ENCODE results near the gene IL24. TPM values are rescaled to one million over a fixed set of nuclear protein-coding genes. Genes with fewer than 3 reads are reported as not detected.

The IL24 gene
- total RNA-seq, 1 experiment from 2014 or later: not detected

DNA sequence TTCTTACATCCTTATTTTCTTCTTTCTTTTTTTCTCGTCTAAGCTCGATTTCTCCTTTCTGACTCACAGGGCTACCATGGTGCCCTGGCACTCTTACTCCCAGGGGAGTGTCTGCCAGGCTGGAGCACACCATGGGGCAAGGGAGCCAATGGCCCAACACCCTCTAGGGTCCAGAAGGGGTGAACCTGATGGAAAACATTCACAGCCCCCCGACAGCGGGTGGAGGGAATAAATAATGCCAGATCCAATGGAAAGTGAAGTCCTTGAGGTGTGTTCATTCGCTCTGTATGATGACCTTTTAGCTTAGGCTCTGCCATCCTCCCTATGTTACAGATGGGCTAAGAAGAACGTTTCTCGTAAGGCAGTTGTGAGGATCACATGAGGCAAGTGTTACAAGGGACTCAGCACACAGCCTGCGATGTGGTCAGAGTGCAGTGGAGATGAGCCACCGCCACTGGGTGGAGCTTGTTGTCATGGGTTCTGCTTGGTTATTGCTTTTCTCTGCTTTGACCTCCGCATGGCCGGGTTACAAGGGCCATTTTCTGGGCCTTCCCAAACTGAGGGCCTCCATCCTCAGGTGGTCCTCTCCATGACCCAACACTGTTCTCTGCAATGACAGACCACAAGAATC is 28.0 kb downstream of the IL24 start:
- Histone ChIP-seq H3K4me2 (ENCODE audit: low read length) (no peak overlapping the region), H3K36me3 (ENCODE audit: control insufficient read depth in 1 of 2, insufficient read depth in 2 of 2, low read length in 2 of 2) (no peaks in the 10 kb centered on the region), H3K9ac (ENCODE audit: low read length) (no peak overlapping the region), H3K79me2 (ENCODE audit: insufficient read depth, low read length) (no peaks in the 10 kb centered on the region), H3K9me2 (ENCODE audit: insufficient read depth) (no peaks in the 10 kb centered on the region), H3K4me3 (replicated peaks in 1 of 2; ENCODE audit: low read depth in 1 of 2, low read length in 2 of 2) (no peak overlapping the region), H4K20me1 (ENCODE audit: insufficient read depth) (no peaks in the 10 kb centered on the region), H2AFZ (ENCODE audit: low read depth, low read length, poor library complexity, severe bottlenecking) (no peak overlapping the region), H3K27ac (ENCODE audit: low read depth, low read length) (no peak overlapping the region), H3K4me1 (ENCODE audit: control insufficient read depth in 1 of 2, insufficient read depth in 2 of 2, low read length in 2 of 2) (peaks cover 0 to 9% of the 10 kb centered on the region in 2 experiments; a peak in 2 of 4 replicates), H3K9me3 (ENCODE audit: control insufficient read depth in 1 of 2, insufficient read depth in 1 of 2, low read depth in 1 of 2, low read length in 2 of 2) (no peaks in the 10 kb centered on the region), H3K27me3 (ENCODE audit: insufficient read depth, low read length) (no peaks in the 10 kb centered on the region)
- CTCF ChIA-PET: interaction anchor here (1.1 to 1.7 kb wide), 3 partner anchors 8 to 13 kb away, joined by 3 to 5 read pairs (median 4); no protein-coding TSS in a partner anchor
- no peak for TF ChIP-seq RAD21 (IDR thresholded peaks at IDR 0.05; ENCODE audit: low read depth)
- TF ChIP-seq ELF1 (IDR thresholded peaks at IDR 0.05; ENCODE audit: borderline replicate concordance, low read depth): no peak
- TF ChIP-seq ZNF274 (IDR thresholded peaks at IDR 0.05; ENCODE audit: low read depth, low read length): no peak
- TF ChIP-seq EZH2 (IDR thresholded peaks at IDR 0.05): no peak
- TF ChIP-seq ZBTB33 (IDR thresholded peaks at IDR 0.05; ENCODE audit: extremely low read depth, insufficient replicate concordance, low read length): no peak
- TF ChIP-seq POLR2AphosphoS5 (IDR thresholded peaks at IDR 0.05; ENCODE audit: low read depth, low read length): no peak
- TF ChIP-seq SP1 (IDR thresholded peaks at IDR 0.05; ENCODE audit: low read depth): no peak
- no peak for TF ChIP-seq SRF (IDR thresholded peaks at IDR 0.05; ENCODE audit: low read depth)
- TF ChIP-seq CBX3 (IDR thresholded peaks at IDR 0.05; ENCODE audit: low read depth): no peak
- DNase-seq (ENCODE audit: low read depth, low spot score) (no peak), ATAC-seq (peak; percentile 52; the same call in 1 of the 2 replicates)
- RAD21 ChIA-PET (ENCODE audit: low non-redundant PET in 1 of 2, low total read pairs in 2 of 2, uncharacterized antibody in 2 of 2, unreplicated experiment in 2 of 2): no interaction called here
- intact Hi-C loops (cut with micrococcal nuclease): no loop called here
- BruUV-seq (replicated peaks): no TSS peak
- POLR2A ChIA-PET: no interaction called here
